ENCODE data around the gene MIOS.

GRCh38 chr7:7614018-7614741, 47.5 kb downstream of the MIOS start:
- TF ChIP-seq POLR2A (IDR thresholded peaks at IDR 0.05; ENCODE audit: low read length) (no peak), GATA1 (IDR thresholded peaks at IDR 0.05; ENCODE audit: low read depth, low read length) (no peak)

Measured in erythroblast (primary cell).